HepG2 (cell line): Measurements from ENCODE around the gene MIPEP. TPM values are rescaled to one million over a fixed set of nuclear protein-coding genes. Genes with fewer than 3 reads are reported as not detected.

Experiments
- ATAC-seq: fragments of 200-7000 bp; cut with Tn5 transposase; 3 replicates; pipeline ENCODE4 v1.9.1; 2020; ENCODE audit warnings: mild to moderate bottlenecking, moderate library complexity
- BruUV-seq: library from RNA; stranded (reverse); fragments of 400-500 nt; replicated peaks from 2 replicates; lab custom pipeline; 2021; lab: Mats Ljungman, UMichigan
- CTCF ChIA-PET: fragments of 300-600 bp; formaldehyde crosslinking; extraction: SDS; loops from one replicate; lab custom pipeline; 2021; ENCODE audit warnings: low total read pairs, inconsistent platforms, low intra/inter-chr PET ratio; lab: Yijun Ruan, JAX
- POLR2A ChIA-PET: fragments of 350-600 bp; sonication (Branson Sonifier 250); formaldehyde crosslinking; loops from one replicate; lab custom pipeline; 2020; ENCODE audit warnings: antibody characterized with exemption, inconsistent platforms; lab: Yijun Ruan, JAX
- DNase-seq: peaks from one replicate; pipeline ENCODE4 v3.0.0-alpha.2; 2015; ENCODE audit warnings: low spot score
- FAIRE-seq: peaks from 3 replicates; lab custom pipeline; 2011; peaks lifted over from hg19 to GRCh38; lab: Jason Lieb, UNC
- H2AFZ ChIP-seq: one replicate; pipeline ENCODE4 v1.6.1; 2011; ENCODE audit warnings: low read length, inconsistent platforms
- H3K27ac ChIP-seq: fragments of 300-600 bp; 3 replicates; pipeline ENCODE4 v1.8.0; 2011; ENCODE audit warnings: mixed run types, mild to moderate bottlenecking, mixed read lengths, low read length, inconsistent platforms; ENCODE audit not compliant: insufficient read depth; ENCODE audit errors: extremely low read length
- H3K27me3 ChIP-seq, 2 experiments: fragments of 200-600 bp in 1 of 2; 2 replicates in 1 of 2; 3 replicates in 1 of 2; pipeline versions ENCODE4 v1.6.0 to v1.8.0; 2011; ENCODE audit warnings: low read length in 2 of 2, mild to moderate bottlenecking in 2 of 2, moderate library complexity in 2 of 2, inconsistent platforms in 1 of 2; ENCODE audit not compliant: insufficient read depth in 2 of 2, control insufficient read depth in 1 of 2
- H3K36me3 ChIP-seq, 2 experiments: fragments of 200-600 bp in 1 of 2; replicated peaks in 1 of 2; 2 replicates in 1 of 2; 3 replicates in 1 of 2; pipeline versions ENCODE4 v1.5.1 to v1.8.0; 2011; ENCODE audit warnings: low read length in 2 of 2, inconsistent platforms in 1 of 2; ENCODE audit not compliant: insufficient read depth in 2 of 2, control insufficient read depth in 1 of 2
- H3K4me1 ChIP-seq: 2 replicates; pipeline ENCODE4 v1.5.1; 2012; ENCODE audit warnings: low read length, inconsistent platforms; ENCODE audit not compliant: insufficient read depth
- H3K4me2 ChIP-seq: 2 replicates; pipeline ENCODE4 v1.6.0; 2011; ENCODE audit warnings: low read depth, low read length, inconsistent platforms
- H3K4me3 ChIP-seq, 3 experiments: fragments of 200-600 bp in 1 of 3; sonication (generic), shearing (Covaris generic) in 1 of 3; replicated peaks in 1 of 3; 2 replicates each; pipeline ENCODE4 v1.5.1; 2011 to 2016; ENCODE audit warnings: low read length in 3 of 3, inconsistent platforms in 2 of 3, low read depth in 2 of 3, mild to moderate bottlenecking in 2 of 3, control low read depth in 1 of 3, mixed read lengths in 1 of 3; ENCODE audit not compliant: insufficient read depth in 1 of 3
- H3K79me2 ChIP-seq: one replicate; pipeline ENCODE4 v1.6.1; 2011; ENCODE audit warnings: low read length, inconsistent platforms; ENCODE audit not compliant: insufficient read depth
- H3K9ac ChIP-seq: 2 replicates; pipeline ENCODE4 v1.6.0; 2011; ENCODE audit warnings: mild to moderate bottlenecking, low read depth, low read length, inconsistent platforms; ENCODE audit not compliant: insufficient read depth
- H3K9me3 ChIP-seq: 2 replicates; pipeline ENCODE4 v1.5.1; 2012; ENCODE audit warnings: mild to moderate bottlenecking, low read length
- H4K20me1 ChIP-seq: 2 replicates; pipeline ENCODE4 v1.6.0; 2011; ENCODE audit warnings: inconsistent platforms, mild to moderate bottlenecking, low read length, moderate library complexity; ENCODE audit not compliant: insufficient read depth
- ARID5B ChIP-seq: IDR thresholded peaks from 2 replicates; pipeline ENCODE4 v1.4.0; 2020; ENCODE audit warnings: mild to moderate bottlenecking, missing genetic modification reagents
- BCL6 ChIP-seq: IDR thresholded peaks from 2 replicates; pipeline ENCODE4 v1.6.1; 2016; ENCODE audit warnings: missing genetic modification reagents, missing compliant biosample characterization
- CBFB ChIP-seq: sonication (generic); formaldehyde crosslinking; IDR thresholded peaks from 2 replicates; pipeline ENCODE4 v1.4.0; 2020; ENCODE audit warnings: missing genetic modification reagents
- CREM ChIP-seq, 2 experiments: sonication (generic) in 1 of 2; formaldehyde crosslinking in 1 of 2; IDR thresholded peaks; 2 replicates each; pipeline versions ENCODE4 v1.4.0 to v1.6.1; 2016 to 2020; ENCODE audit warnings: antibody characterized with exemption in 1 of 2, mild to moderate bottlenecking in 1 of 2, missing genetic modification reagents in 1 of 2
- FOXA1 ChIP-seq, 2 experiments: fragments of 450-650 bp in 1 of 2; sonication (generic) in 1 of 2; formaldehyde crosslinking in 1 of 2; IDR thresholded peaks; 2 replicates each; pipeline versions ENCODE4 v1.4.0 to v1.6.1; 2016 to 2020; ENCODE audit warnings: missing genetic modification reagents in 1 of 2
- FOXA3 ChIP-seq: IDR thresholded peaks from 2 replicates; pipeline ENCODE4 v1.6.1; 2016; ENCODE audit warnings: missing genetic modification reagents, missing compliant biosample characterization
- MIER3 ChIP-seq: IDR thresholded peaks from 2 replicates; pipeline ENCODE4 v1.6.1; 2016; ENCODE audit warnings: missing compliant biosample characterization, borderline replicate concordance
- NR2F2 ChIP-seq: IDR thresholded peaks from 2 replicates; pipeline ENCODE4 v1.6.1; 2012; ENCODE audit warnings: low read depth, inconsistent platforms, borderline replicate concordance
- NR2F6 ChIP-seq, 2 experiments: IDR thresholded peaks; 2 replicates each; pipeline ENCODE4 v1.6.1; 2016; ENCODE audit warnings: antibody characterized with exemption in 1 of 2, mild to moderate bottlenecking in 1 of 2
- RARA ChIP-seq: IDR thresholded peaks from 2 replicates; pipeline ENCODE4 v1.6.1; 2016; ENCODE audit warnings: missing genetic modification reagents, missing compliant biosample characterization
- SOX13 ChIP-seq, 3 experiments: fragments of 450-650 bp in 1 of 3; sonication (generic) in 1 of 3; formaldehyde crosslinking in 1 of 3; IDR thresholded peaks in 2 of 3; conservative IDR thresholded peaks in 1 of 3; 2 replicates each; pipeline versions ENCODE4 v1.5.0 to v1.6.1; 2016 to 2020; ENCODE audit warnings: antibody characterized with exemption in 1 of 3, mild to moderate bottlenecking in 1 of 3, missing compliant biosample characterization in 1 of 3, missing genetic modification reagents in 1 of 3, moderate library complexity in 1 of 3
- SOX5 ChIP-seq: IDR thresholded peaks from 2 replicates; pipeline ENCODE4 v1.6.1; 2016; ENCODE audit warnings: borderline replicate concordance
- TCF7 ChIP-seq: sonication (generic); IDR thresholded peaks from 2 replicates; pipeline ENCODE4 v1.6.1; 2016; ENCODE audit warnings: antibody characterized with exemption, low read depth
- TRIM22 ChIP-seq: fragments of 450-650 bp; IDR thresholded peaks from 2 replicates; pipeline ENCODE4 v1.6.1; 2017
- XRCC5 ChIP-seq: fragments of 200-400 bp; formaldehyde crosslinking; optimal IDR thresholded peaks from 2 replicates; pipeline ENCODE3; 2017; ENCODE audit warnings: mild to moderate bottlenecking, low read length
- ZNF550 ChIP-seq: sonication (generic); formaldehyde crosslinking; IDR thresholded peaks from 2 replicates; pipeline ENCODE4 v1.4.0; 2020; ENCODE audit warnings: mild to moderate bottlenecking, missing genetic modification reagents, borderline replicate concordance
- ZNF644 ChIP-seq: IDR thresholded peaks from 2 replicates; pipeline ENCODE4 v1.6.1; 2016; ENCODE audit warnings: low read depth
- ZNF775 ChIP-seq: sonication (generic); formaldehyde crosslinking; IDR thresholded peaks from 2 replicates; pipeline ENCODE4 v1.4.0; 2020; ENCODE audit warnings: missing genetic modification reagents, mild to moderate bottlenecking, moderate library complexity, borderline replicate concordance
- WGBS: methylation state at CpG from one replicate; pipeline ENCODE4 v1.1.6; 2017; ENCODE audit warnings: low lambda C conversion rate; 5-methylcytosine and 5-hydroxymethylcytosine counted together
- in situ Hi-C: cut with HindIII; loops from 2 replicates; pipeline ENCODE4 v1.10.0; 2017; ENCODE audit warnings: low pct_unique_long_range_greater_than_20kb; ENCODE audit not compliant: extremely low pct_ligation_motif_present
- intact Hi-C: fragments of 100-400 bp; cut with micrococcal nuclease; formaldehyde crosslinking; loops from one replicate; pipeline ENCODE4 v1.10.0; 2022; ENCODE audit not compliant: unreplicated experiment
- polyA plus RNA-seq, 8 experiments: library from polyadenylated mRNA; depleted of rRNA in 3 of 8; stranded (reverse) in 7 of 8; unstranded in 1 of 8; fragments of >200 nt; fragmentation: Illumina TruSeq in 4 of 8; extraction: Trizol in 4 of 8; gene quantifications; 2 replicates each; pipeline versions ENCODE4 v1.2.1 to v1.2.3, GENCODE V29; 2011 to 2016; ENCODE audit warnings: low read depth in 4 of 8, missing spikeins in 1 of 8, mixed read lengths in 1 of 8; ENCODE audit not compliant: insufficient read depth in 1 of 8
- total RNA-seq, 5 experiments: library from RNA; depleted of rRNA; stranded (reverse); fragments of >200 nt; fragmentation: Illumina TruSeq; extraction: Trizol; gene quantifications; 2 replicates each; pipeline ENCODE4 v1.2.3, GENCODE V29; 2016; ENCODE audit warnings: low read depth in 1 of 5

The MIPEP gene
- total and polyA plus RNA-seq, 2 of the 13 experiments (the other 11 are each of a cell fraction or from before 2014, with no cell fraction given), result 9.3 to 24.1 TPM

GRCh38 chr13:23736541-23736940, 152.7 kb downstream of the MIPEP start (continued):
- no peak for TF ChIP-seq TRIM22

- in situ Hi-C loops (no loop called here), intact Hi-C loops (no loop called here)
- H2AFZ ChIP-seq, result no peak overlapping the region
- H3K79me2 ChIP-seq, result no peaks in the 10 kb centered on the region
- H3K27ac ChIP-seq, result no peak overlapping the region
- no peaks in the 10 kb centered on the region for H3K27me3 ChIP-seq
- H3K9ac ChIP-seq, result no peak overlapping the region
- 23% methylated on average over 2 of the region's 2 CpGs for WGBS
- H3K4me2 ChIP-seq, result no peak overlapping the region
- peaks cover 19% of the 10 kb centered on the region for H3K4me1 ChIP-seq
- CTCF ChIA-PET, result no interaction called here
- no peak overlapping the region for H3K4me3 ChIP-seq
- H3K36me3 ChIP-seq, result no peaks in the 10 kb centered on the region
- BruUV-seq, result no TSS peak
- no peaks in the 10 kb centered on the region for H3K9me3 ChIP-seq
- no peak; the same call in 2 of the 3 replicates for ATAC-seq
- H4K20me1 ChIP-seq, result no peaks in the 10 kb centered on the region
- no peak for TF ChIP-seq ZNF775
- TF ChIP-seq TCF7, result peak; percentile 64
- TF ChIP-seq BCL6 (CRISPR knock-in tag), result 0 out of 2 replicates have a peak, but pooled peaks have one; percentile 25
- peak; percentile 66; the same call in 1 of the 2 replicates for TF ChIP-seq NR2F6 (IDR thresholded peaks at IDR 0.05)
- no peak for TF ChIP-seq NR2F6 (CRISPR knock-in tag; IDR thresholded peaks at IDR 0.05)
- no peak for TF ChIP-seq FOXA1 (IDR thresholded peaks at IDR 0.05)
- 0 out of 2 replicates have a peak, but pooled peaks have one; percentile 27 for TF ChIP-seq FOXA1 (CRISPR knock-in tag; IDR thresholded peaks at IDR 0.05)
- TF ChIP-seq ZNF644 (CRISPR knock-in tag), result peak; percentile 35; the same call in 1 of the 2 replicates
- 0 out of 2 replicates have a peak, but pooled peaks have one; percentile 26 for TF ChIP-seq NR2F2
- TF ChIP-seq CBFB (CRISPR knock-in tag), result 0 out of 2 replicates have a peak, but pooled peaks have one; percentile 32
- TF ChIP-seq ARID5B (CRISPR knock-in tag), result peak; percentile 42; the same call in 1 of the 2 replicates
- TF ChIP-seq RARA, result 0 out of 2 replicates have a peak, but pooled peaks have one; percentile 16
- TF ChIP-seq XRCC5, result no peak
- no peak for TF ChIP-seq MIER3 (CRISPR knock-in tag)
- 0 out of 2 replicates have a peak, but pooled peaks have one; percentile 9 for TF ChIP-seq FOXA3 (CRISPR knock-in tag)
- TF ChIP-seq CREM (IDR thresholded peaks at IDR 0.05), result 0 out of 2 replicates have a peak, but pooled peaks have one; percentile 19
- TF ChIP-seq CREM (CRISPR knock-in tag; IDR thresholded peaks at IDR 0.05), result no peak
- no peak for TF ChIP-seq SOX13 (IDR thresholded peaks at IDR 0.05)
- peak in 1 of 2 experiments; percentile 60; a peak in 2 of 4 replicates for TF ChIP-seq SOX13 (CRISPR knock-in tag; conservative IDR thresholded peaks at IDR 0.05 in 1 of 2, IDR thresholded peaks at IDR 0.05 in 1 of 2)
- TF ChIP-seq ZNF550 (CRISPR knock-in tag), result no peak
- TF ChIP-seq SOX5 (CRISPR knock-in tag), result 0 out of 2 replicates have a peak, but pooled peaks have one; percentile 34
- no peak for DNase-seq
- POLR2A ChIA-PET, result no interaction called here
- FAIRE-seq, result no peak
These were observed 153.9 kb downstream of the MIPEP start for GRCh38 chr13:23735329-23735728.
